SH-SY5Y (cell line): ENCODE data around the gene EDEM3.

Experiments
- GATA2 ChIP-seq: IDR thresholded peaks from 2 replicates; pipeline ENCODE4 v1.6.1; 2011; ENCODE audit warnings: mild to moderate bottlenecking, low read depth, low read length
- GATA3 ChIP-seq: IDR thresholded peaks from 2 replicates; pipeline ENCODE4 v1.6.1; 2011; ENCODE audit warnings: low read depth, mild to moderate bottlenecking, low read length, moderate library complexity

GRCh38 chr1:184664661-184665060 lies 90.0 kb downstream of the EDEM3 start:
- TF ChIP-seq GATA3, result no peak
- no peak for TF ChIP-seq GATA2
